Mammary epithelial cell (primary cell): ENCODE measurements around the gene MTHFSD.

Experiments
- EZH2 ChIP-seq: IDR thresholded peaks from 2 replicates; pipeline ENCODE4 v1.6.1; 2012; ENCODE audit warnings: low read length, inconsistent platforms, borderline replicate concordance
- TF ChIP-seq, protein P1 (sequence below), 2 donors: IDR thresholded peaks in 1 of 2; conservative IDR thresholded peaks in 1 of 2; 2 replicates each; pipeline ENCODE4 v1.5.1; 2011 to 2012; ENCODE audit warnings: inconsistent platforms in 2 of 2, low read length in 2 of 2, mild to moderate bottlenecking in 2 of 2, control low read depth in 1 of 2, low read depth in 1 of 2; ENCODE audit not compliant: insufficient read depth in 1 of 2; ENCODE audit errors: extremely low read depth in 1 of 2

DNA sequence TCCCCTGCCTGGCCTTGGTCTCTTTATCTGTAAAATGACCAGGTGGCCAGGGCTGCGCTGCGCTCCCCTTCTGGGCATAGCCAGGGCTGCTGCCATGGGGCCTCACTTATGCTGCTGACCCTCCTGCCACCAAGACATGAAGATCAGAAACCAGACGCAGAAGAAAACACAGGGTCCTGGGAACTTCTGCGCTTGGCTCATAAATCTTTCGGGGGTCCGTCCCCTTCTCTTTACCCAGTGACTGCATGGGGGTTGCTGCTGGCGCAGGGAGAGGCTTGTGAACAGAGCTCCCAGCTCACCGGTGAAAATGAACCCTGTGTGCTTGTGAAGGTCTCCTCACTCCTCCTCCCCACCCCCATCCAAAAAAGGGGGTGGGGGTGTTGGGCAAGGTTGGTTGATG lies 17.6 kb upstream of the MTHFSD start:
- TF ChIP-seq, protein P1, sequence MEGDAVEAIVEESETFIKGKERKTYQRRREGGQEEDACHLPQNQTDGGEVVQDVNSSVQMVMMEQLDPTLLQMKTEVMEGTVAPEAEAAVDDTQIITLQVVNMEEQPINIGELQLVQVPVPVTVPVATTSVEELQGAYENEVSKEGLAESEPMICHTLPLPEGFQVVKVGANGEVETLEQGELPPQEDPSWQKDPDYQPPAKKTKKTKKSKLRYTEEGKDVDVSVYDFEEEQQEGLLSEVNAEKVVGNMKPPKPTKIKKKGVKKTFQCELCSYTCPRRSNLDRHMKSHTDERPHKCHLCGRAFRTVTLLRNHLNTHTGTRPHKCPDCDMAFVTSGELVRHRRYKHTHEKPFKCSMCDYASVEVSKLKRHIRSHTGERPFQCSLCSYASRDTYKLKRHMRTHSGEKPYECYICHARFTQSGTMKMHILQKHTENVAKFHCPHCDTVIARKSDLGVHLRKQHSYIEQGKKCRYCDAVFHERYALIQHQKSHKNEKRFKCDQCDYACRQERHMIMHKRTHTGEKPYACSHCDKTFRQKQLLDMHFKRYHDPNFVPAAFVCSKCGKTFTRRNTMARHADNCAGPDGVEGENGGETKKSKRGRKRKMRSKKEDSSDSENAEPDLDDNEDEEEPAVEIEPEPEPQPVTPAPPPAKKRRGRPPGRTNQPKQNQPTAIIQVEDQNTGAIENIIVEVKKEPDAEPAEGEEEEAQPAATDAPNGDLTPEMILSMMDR (conservative IDR thresholded peaks at IDR 0.05 in 1 of 2, IDR thresholded peaks at IDR 0.05 in 1 of 2; ENCODE audit: extremely low read depth in 1 of 2, insufficient read depth in 1 of 2, low read depth in 1 of 2, low read length in 2 of 2) = no peak
- no peak for TF ChIP-seq EZH2
